Activated gamma-delta T cell treated with Interleukin-2 at 50 U/mL for 16 hours (primary cell): Measurements from ENCODE around the gene PRELP.
"Not testable (repeated sequence)": the region's sequence is repeated elsewhere in the genome, so short reads cannot be mapped to it uniquely, and the experiment has no call there.

Experiments
- DNase-seq: peaks from one replicate; pipeline ENCODE4 v3.0.0-alpha.2; 2020

Gene PRELP

GRCh38 chr1:203509135-203509534, 33.5 kb downstream of the PRELP start:
- DNase-seq = no peak

GRCh38 chr1:203511513-203511912, 35.9 kb downstream of the PRELP start:
- DNase-seq = no peak

DNA sequence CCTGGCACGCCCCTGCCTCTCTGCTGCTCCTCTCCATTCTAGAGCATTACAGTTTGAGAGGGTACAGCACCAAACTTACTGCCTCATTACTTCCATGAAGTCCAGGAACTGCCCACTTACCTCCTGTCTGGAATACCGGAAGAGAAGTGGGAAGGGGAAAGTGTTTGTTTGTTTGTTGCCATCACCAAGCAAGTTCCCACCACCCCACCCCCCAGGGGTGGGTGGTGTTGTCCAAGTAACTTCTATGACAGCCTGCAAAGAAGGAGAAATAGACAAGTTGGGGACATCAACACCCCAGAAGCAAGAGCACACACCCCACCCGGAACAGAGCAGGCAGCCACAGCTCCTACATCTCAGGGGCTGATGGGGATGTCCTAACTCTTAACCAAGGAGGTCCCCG, 36.3 kb downstream of the PRELP start:
- DNase-seq = no peak

- no peak for DNase-seq
These were observed 36.9 kb downstream of the PRELP start for GRCh38 chr1:203512517-203512847.

- no peak for DNase-seq
These were observed 37.4 kb downstream of the PRELP start for GRCh38 chr1:203512848-203513584.

DNA sequence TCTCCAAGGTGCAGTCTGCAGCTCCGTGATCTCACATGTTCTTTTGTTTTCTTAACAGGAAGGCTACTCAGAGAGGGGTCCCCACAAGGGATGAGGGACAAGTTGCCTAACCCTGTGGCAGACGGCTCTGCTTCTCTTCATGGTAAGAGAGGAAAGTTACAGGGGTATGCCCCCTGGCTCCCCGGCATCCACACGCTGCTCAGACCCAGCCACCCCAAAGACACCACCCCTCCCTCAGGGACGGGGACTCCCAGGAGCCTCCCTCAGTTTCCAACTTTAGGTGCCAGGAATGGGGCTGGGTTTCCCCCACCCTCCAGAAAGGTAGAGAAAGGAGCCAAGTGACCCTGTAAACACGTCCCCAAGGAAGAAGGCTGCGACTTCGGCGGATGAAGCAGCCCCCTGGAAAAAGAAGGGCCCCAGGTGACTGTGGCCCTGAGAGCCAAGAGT, 38.0 kb downstream of the PRELP start:
- DNase-seq = no peak

DNA sequence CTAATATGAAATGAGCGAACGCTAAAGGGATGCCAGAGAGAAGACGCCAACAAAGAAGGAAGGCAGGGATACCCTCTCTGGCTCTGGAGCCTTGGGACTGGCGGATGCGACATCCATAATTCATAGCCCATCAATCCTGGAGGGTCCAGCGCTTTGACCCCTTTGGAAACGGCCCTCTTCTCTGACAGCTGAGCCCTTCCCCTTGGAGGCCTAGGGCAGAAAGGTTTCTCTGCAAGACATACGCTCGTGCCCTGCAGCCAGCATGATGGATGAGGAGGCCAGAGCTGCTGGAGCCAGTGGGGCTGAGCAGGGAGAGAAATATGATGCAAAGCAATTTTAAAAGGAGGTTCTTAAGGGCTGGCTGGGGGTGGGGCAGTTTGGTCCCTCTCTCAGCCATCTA, 40.6 kb downstream of the PRELP start:
- no peak for DNase-seq

DNA sequence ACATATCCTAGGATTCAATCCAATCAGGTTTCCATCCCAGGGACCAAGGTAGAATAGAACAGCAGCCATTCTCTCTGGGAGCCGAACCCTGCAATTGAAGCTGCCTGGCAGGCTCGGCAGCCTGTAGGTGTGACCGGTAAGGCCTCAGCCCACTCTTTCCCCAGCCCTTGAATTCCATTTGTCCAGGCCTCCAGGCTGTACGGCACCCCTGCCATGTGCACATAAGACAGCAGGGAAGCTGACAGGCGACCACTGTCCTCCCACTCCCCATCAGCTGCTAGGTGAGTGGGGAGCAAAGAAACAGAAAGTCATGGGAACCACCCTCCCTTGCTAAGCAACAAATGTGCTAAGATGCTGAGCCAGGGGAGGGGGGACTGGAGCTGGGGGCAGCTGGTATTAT, 41.3 kb downstream of the PRELP start:
- DNase-seq = no peak

DNA sequence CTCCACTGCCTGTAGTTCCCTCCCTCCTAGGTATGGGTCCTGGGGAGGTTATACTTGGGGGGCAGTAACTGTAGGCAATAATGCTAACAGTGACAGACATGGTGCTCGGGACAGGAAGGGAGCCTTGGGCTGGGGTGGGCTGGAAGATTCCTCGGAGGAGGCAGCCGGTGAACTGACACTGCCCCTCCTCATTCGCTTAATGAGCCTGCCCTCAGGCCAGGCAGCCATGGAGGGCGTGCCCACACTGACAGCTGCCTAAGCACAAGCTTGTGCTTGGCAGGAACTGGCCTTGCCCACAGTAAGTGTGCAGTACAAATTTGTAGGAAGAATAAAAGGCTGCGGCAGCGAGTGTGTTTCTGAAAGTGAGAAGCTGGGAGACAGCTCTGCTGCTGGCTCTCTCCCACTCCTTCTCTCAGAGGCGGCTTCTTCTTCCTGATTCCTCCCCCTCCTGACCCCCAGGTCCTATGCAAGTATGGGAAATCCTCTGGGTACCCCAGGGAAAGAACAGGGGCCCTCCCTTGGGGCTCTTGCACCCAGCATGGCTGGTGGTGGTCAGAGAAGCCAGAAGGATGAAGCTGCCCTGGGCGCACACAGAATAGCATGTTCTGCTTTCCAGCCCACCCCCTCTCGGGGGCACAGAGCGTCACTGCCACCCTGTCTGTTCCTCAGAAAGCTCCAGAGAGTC, 42.0 kb downstream of the PRELP start:
- no peak for DNase-seq

DNA sequence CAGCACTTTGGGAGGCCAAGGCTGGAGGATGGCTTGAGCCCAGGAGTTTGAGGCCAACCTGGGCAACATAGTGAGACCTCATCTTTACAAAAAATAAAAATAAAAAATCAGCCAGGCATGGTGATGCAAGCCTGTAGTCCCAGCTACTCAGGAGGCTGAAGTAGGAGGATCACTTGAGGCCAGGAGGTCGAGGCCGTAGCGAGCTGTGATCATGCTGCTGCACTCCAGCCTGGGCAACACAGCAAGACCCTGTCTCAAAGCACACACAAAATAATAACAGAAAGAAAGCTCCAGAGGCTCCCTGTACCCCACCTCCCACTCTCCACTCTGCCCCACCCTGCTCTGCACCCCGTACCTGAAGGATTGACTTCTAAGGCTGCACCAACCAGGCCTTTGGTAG, 42.5 kb downstream of the PRELP start:
- DNase-seq = not testable (repeated sequence)

DNA sequence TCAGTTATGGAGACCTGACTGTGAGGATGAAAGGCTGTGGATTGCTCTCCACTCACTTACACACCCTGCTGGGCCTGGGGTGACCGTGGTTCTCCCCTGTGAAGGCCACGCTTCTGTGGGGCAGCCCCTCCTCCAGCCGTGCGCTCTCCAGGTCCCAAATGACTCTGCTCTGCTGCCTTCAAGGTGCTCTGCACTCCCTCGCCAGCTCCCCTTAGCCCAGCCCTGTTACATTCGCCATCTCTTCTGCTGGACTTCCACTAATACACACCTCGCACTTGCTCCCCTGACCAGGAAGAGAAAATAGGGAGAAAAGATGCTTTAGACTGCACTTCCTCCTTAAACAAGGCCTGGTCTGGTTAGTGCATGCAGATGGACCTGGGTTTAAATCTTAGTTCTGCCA, 42.9 kb downstream of the PRELP start:
- DNase-seq = no peak

- no peak for DNase-seq
These were observed 43.6 kb downstream of the PRELP start for GRCh38 chr1:203519053-203519840.

DNA sequence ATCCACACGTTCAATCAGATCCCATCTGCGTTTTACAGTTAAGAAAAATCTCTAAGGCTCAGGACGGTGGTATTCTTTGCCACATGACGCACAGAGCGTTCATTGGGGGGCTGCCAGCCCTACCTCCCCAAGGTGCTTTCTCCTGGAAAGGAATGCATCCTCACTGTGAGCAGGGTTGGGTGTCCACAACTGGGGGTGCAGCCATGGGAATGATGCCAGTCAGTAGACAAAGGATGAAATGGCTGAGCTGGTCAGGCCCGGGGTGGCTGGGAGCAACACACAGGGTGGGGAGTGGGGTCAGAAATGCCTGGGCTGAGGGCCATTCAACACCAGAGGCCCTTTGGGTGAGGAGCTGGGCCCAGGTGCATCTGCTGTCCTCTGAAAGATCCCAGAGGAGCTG, 44.3 kb downstream of the PRELP start:
- no peak for DNase-seq

GRCh38 chr1:203520315-203520714, 44.7 kb downstream of the PRELP start:
- no peak for DNase-seq

DNA sequence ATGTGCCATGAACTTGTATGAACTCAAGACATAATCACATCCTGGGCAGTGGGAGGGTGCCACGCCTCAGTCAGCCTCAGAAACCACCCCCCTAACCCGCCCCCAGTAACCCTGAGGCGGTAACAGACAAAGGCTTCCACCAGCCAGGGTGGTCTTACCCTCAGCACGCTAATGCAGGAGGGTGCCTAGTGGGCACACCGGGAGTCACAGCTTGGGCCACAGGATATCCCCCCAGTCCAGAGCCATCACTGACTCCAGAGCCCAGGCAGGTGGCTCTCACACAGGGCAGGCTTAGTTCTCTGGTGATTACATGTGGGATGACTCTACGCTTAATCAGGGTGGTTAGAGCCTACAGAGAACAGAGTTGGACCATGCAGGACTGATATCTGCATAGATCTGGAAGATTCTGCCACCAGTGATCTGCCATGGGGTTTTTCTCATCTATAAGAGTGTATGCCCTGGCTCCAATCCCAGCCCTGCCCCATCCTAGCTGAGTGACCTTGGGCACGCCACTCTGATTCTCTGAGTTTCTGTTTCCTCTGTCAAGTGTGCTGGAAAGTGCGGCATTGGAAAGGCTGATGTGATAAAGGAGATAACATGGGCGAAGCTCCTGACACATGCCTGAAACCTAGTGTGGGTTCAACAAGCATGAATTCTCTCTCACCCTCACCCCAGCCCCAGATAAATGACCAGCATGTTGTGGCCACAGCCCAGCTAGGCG, 45.6 kb downstream of the PRELP start:
- no peak for DNase-seq

DNA sequence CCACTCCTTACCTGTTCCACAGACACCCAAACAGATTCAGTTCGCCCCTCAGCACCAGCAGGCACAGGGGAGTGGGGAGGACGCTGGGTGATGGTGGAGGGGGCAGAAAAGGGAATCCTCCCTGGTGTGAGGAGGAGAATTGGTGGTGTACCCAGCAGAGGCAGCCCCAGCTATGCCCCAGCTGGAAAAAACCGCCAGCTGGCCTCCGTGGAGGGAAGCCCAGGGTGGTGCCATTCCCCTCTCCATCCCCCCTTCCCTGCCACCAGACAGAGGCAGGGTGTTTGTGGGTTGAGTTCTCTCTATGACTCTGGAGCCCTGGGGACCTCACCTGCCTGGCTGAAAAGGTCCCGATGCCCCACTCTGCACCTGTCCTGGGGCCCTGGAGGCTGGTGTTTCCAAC, 46.2 kb downstream of the PRELP start:
- no peak for DNase-seq

GRCh38 chr1:203522237-203522636, 46.6 kb downstream of the PRELP start:
- DNase-seq = no peak

- DNase-seq = no peak
These were observed 48.1 kb downstream of the PRELP start for GRCh38 chr1:203523667-203524066.

DNA sequence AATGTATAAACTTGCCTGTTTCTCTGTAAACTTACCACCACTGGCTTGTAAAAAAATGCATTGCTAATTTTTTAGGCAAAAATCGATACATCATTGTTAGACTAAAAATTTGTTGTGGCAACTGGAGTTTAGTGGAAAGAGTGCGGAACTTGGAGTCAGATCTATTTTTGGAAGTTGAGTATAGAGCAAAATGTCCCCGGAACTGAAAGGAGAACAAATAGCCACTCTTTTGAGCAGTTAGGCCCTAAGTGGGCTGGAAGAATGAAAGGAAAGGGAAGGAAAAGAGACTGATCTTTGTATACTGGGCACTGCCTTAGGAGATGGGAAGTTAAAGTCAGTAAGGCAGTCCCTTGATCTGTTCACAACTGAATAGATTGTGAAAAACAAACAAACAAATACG, 48.5 kb downstream of the PRELP start:
- DNase-seq = no peak

- DNase-seq = no peak
These were observed 49.2 kb downstream of the PRELP start for GRCh38 chr1:203524824-203525223.

DNA sequence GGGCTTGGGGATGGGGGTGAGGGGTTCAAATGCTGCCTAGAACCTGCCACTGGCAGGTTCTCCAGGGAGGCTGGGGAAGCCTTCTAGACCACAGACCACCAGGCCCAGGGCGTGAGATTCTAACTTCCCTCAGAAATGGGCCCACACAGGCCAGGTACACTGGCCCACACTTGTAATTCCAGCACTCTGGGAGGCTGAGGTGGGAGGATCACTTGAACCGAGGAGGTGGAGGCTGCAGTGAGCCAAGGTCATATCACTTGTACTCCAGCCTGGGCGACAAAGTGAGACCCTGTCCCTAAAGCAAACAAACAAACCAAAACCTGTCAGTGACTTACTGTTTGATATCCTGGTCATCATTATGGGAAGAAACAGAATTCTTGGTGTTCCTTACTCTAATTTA, 50.1 kb downstream of the PRELP start:
- no peak for DNase-seq

GRCh38 chr1:203526130-203526529, 50.5 kb downstream of the PRELP start:
- DNase-seq = no peak

DNA sequence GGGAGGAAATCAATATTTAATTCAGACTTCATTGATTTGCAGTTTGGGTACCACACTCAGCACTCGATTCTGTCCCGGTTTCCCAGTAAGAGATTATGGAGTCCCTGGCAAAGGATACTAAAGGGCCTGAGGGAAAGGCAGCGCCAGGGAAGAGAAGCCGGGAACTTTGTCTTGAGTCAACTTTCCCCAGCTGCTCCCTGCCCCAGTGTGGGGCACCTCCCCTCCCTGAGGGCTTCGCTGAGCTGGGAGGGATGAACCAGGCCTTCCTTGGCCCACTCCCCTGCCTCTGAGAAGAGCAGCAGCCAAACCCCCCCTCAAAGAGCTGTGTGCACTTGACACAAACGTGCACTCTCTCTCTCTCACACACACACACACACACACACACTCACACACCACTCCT, 51.0 kb downstream of the PRELP start:
- DNase-seq = no peak
